ENCODE data around the gene TM9SF2. TPM values are rescaled to one million over a fixed set of nuclear protein-coding genes. Genes with fewer than 3 reads are reported as not detected.
A peak's percentile ranks its signal among the peaks of the same experiment; 100 is the strongest.
"Not testable (repeated sequence)": the region's sequence is repeated elsewhere in the genome, so short reads cannot be mapped to it uniquely, and the experiment has no call there.

TM9SF2 gene
- total RNA-seq, 2 experiments from 2014 or later, result 67.2 to 72.0 TPM

DNA sequence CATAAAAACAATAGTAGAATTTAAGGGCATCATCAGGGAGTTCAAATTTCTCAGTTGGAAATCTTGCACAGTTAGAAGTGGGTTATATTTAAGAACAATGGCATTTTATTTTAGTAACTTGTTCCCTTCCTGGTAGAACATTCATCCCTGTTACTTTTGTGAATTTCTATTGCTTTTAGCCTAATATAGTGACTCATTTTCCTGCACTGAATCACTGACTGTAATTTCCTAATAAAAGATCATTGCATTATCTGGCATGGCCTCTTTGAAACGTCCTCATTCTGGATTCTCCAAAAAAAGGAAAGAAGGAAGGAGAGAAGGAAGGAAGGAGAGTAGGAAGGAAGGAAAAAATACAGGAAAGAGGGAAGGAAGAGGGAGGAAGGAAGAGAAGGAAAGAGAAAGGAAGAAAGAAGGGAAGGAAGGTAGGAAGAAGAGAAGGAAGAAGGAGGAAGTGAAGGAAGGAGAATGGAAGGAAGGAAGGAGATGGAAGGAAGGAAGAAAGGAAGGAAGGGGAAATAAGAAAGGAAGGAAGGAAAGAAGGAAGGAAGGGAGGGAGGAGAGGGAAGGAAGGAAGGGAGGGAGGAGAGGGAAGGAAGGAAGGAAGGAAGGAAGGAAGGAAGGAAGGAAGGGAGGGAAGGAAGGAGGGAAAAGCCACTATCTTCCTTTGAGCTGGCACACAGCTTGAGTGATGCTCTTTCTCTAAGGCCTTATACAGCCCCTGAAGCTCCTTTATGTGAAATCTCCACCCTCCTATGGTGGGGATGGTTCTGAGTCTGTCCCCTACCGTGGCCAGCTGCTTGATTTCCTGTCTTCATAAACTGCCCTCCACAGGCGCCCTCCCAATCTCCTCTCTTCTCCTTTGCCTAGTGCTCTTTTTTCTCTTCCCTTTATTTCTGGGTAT is 29.8 kb upstream of the TM9SF2 start:
- intact Hi-C loops (cut with micrococcal nuclease), result no loop called here
- no peak overlapping the region for H3K4me3 Mint-ChIP-seq
- ChIA-PET POLR2A (interaction anchor here (1.3 kb wide), 1 partner anchor 47 kb away, joined by 3 read pairs; no protein-coding TSS in a partner anchor), CTCF (interaction anchor here (1.3 kb wide), 1 partner anchor 429 kb away, joined by 3 read pairs; no protein-coding TSS in a partner anchor)
- no peaks in the 10 kb centered on the region for H3K36me3 Mint-ChIP-seq
- peaks cover 4% of the 10 kb centered on the region for H3K4me1 Mint-ChIP-seq (ENCODE audit: low read depth)
- H3K27me3 Mint-ChIP-seq, result peaks cover 2% of the 10 kb centered on the region
- no peak overlapping the region for H3K27ac Mint-ChIP-seq
- DNase-seq, result no peak
- H3K9me3 Mint-ChIP-seq, result no peaks in the 10 kb centered on the region

DNA sequence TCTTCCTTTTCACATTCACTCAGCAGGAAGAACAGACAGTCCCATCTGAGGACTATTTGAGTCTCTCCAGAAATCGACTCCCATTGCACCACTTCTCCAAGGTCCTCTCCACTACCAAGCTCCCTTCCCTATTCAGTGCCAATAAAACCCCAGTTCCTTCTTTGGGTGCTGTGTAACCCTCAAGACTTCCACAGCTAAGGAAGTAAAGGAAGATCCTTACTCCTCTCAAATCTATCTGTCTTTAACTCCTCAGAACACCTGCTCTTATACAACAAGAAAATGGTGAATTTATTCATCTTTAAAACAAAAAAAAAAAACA is 29.2 kb upstream of the TM9SF2 start:
- Mint-ChIP-seq H3K4me3 (no peak overlapping the region), H3K36me3 (no peaks in the 10 kb centered on the region), H3K4me1 (ENCODE audit: low read depth) (peaks cover 4% of the 10 kb centered on the region), H3K9me3 (no peaks in the 10 kb centered on the region), H3K27me3 (peaks cover 2% of the 10 kb centered on the region), H3K27ac (no peak overlapping the region)
- ChIA-PET POLR2A (interaction anchor here (1.3 kb wide), 1 partner anchor 47 kb away, joined by 3 read pairs; no protein-coding TSS in a partner anchor), CTCF (interaction anchor here (1.3 kb wide), 1 partner anchor 428 kb away, joined by 3 read pairs; no protein-coding TSS in a partner anchor)
- no peak for DNase-seq
- intact Hi-C loops (cut with micrococcal nuclease), result no loop called here

DNA sequence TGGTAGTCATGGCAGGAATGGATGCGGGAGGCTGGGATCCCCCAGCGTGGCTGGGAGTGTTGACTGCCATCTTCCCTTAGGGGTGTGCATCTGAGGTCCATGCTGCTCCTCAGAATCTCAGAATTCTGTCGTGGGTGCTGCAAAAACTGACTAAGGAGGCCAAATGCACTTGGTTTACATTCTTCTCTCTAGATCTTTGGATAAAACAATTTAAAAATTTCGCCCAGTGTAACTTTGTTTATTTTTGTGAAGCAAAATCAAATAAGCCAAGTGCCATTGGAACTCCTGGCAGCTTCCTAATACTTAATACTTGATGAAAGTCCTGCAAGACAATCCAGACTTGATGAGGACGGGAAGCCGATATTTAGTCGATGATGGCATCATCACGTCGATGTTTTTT is 27.8 kb upstream of the TM9SF2 start:
- intact Hi-C loops (cut with micrococcal nuclease), result no loop called here
- DNase-seq, result no peak
- no peak overlapping the region for H3K4me3 Mint-ChIP-seq
- peaks cover 2% of the 10 kb centered on the region for H3K27me3 Mint-ChIP-seq
- CTCF ChIA-PET, result no interaction called here
- POLR2A ChIA-PET, result no interaction called here
- H3K27ac Mint-ChIP-seq, result no peak overlapping the region
- H3K4me1 Mint-ChIP-seq (ENCODE audit: low read depth), result no peaks in the 10 kb centered on the region
- no peaks in the 10 kb centered on the region for H3K9me3 Mint-ChIP-seq
- no peaks in the 10 kb centered on the region for H3K36me3 Mint-ChIP-seq

DNA sequence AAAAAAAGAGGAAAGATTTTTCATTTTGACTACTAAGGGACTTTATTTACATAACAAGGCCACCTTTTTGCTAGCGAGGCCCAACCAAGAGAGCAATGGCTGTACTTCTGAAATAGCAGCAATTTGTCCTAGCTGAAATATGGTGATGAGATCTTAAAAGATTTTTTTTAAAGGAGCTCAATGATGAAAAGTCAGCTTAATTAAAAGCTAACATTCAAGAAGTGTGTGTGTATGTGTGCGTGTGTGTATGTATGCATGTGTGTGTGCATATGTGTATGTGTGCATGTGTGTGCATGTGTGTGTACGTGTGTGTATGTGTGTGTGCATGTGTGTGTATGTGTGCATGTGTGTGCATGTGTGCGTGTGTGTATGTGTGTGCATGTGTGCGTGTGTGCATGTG is 24.6 kb upstream of the TM9SF2 start:
- intact Hi-C loops (cut with micrococcal nuclease), result no loop called here
- H3K36me3 Mint-ChIP-seq, result no peaks in the 10 kb centered on the region
- no peaks in the 10 kb centered on the region for H3K4me1 Mint-ChIP-seq (ENCODE audit: low read depth)
- H3K27ac Mint-ChIP-seq, result no peak overlapping the region
- DNase-seq, result no peak
- no peaks in the 10 kb centered on the region for H3K9me3 Mint-ChIP-seq
- no peaks in the 10 kb centered on the region for H3K27me3 Mint-ChIP-seq
- ChIA-PET POLR2A (no interaction called here), CTCF (no interaction called here)
- no peak overlapping the region for H3K4me3 Mint-ChIP-seq

DNA sequence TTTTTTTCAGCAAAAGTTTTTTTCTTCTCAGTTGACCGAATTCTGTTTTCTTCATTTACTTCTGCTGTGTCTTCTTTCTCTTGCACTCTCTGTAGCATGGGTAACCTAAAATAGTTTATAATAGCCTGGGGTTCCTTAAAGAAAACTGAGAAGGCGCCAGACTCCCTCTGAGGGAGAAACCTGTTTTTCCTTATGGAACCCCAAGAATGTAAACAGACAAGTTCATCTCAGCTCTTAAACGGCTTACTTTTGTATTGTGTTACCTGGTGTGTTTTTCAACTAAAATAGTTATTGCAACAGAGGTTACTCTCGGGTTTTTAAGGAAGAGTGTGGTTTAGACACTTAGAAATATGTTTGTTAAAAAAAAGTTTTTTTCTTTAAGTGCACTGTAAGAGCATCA is 23.8 kb upstream of the TM9SF2 start:
- intact Hi-C loops (cut with micrococcal nuclease), result no loop called here

DNA sequence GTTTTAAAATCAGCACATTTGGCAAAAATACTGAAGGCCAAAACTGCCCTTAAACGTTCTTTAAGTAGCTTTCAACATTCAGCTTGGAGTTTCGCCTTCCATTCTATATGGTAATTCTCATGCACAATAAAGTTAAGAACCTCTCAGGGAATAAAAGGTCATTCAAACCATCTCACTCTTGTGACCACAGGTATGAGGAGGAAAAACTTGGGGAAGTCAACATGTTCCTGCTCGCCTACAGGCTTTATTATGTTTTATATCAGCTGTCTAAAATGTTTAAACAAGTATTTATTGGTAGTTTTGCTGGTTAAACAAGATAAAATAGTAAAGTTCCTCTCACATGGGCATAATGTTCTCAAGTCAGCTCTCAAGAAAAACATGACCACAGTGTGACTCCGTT is 19.9 kb upstream of the TM9SF2 start:
- H3K27ac Mint-ChIP-seq, result no peak overlapping the region
- H3K36me3 Mint-ChIP-seq, result no peaks in the 10 kb centered on the region
- POLR2A ChIA-PET, result no interaction called here
- H3K4me3 Mint-ChIP-seq, result no peak overlapping the region
- CTCF ChIA-PET, result interaction anchor here (1.0 kb wide), 1 partner anchor 24 kb away, joined by 3 read pairs; no protein-coding TSS in a partner anchor
- H3K9me3 Mint-ChIP-seq, result peaks cover 3% of the 10 kb centered on the region
- H3K27me3 Mint-ChIP-seq, result no peaks in the 10 kb centered on the region
- DNase-seq, result no peak
- H3K4me1 Mint-ChIP-seq (ENCODE audit: low read depth), result peaks cover 8% of the 10 kb centered on the region
- intact Hi-C loops (cut with micrococcal nuclease), result no loop called here

More for the DNA sequence above, 23.8 kb upstream of the TM9SF2 start:
- Mint-ChIP-seq H3K36me3 (no peaks in the 10 kb centered on the region), H3K27me3 (no peaks in the 10 kb centered on the region), H3K4me3 (no peak overlapping the region), H3K9me3 (no peaks in the 10 kb centered on the region), H3K4me1 (ENCODE audit: low read depth) (no peaks in the 10 kb centered on the region), H3K27ac (no peak overlapping the region)
- ChIA-PET POLR2A (no interaction called here), CTCF (interaction anchor here (0.9 kb wide), 1 partner anchor 30 kb away, joined by 3 read pairs; no protein-coding TSS in a partner anchor)
- no peak for DNase-seq

DNA sequence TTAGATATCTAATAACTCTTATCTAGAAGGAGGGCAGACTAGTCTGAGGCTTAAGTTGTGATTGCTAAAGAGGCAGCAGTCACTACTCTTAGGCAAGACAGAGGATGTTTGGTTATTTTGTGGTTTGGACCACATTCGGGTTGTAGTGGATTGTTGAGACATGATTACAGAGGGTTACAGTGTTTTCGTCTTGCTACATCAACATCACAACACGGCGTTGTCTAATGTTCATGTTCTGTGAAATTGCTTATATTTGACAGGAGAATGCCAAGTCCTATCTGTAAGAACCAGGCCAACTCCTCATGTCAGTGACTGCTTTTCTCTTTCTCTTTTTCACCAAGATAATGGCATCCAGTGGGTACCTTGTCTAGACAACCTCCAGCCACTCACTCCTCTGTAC is 16.8 kb upstream of the TM9SF2 start:
- intact Hi-C loops (cut with micrococcal nuclease), result no loop called here
- peaks cover 11% of the 10 kb centered on the region for H3K4me1 Mint-ChIP-seq (ENCODE audit: low read depth)
- no peak for DNase-seq
- ChIA-PET CTCF (no interaction called here), POLR2A (no interaction called here)
- H3K9me3 Mint-ChIP-seq, result peaks cover 10% of the 10 kb centered on the region
- no peaks in the 10 kb centered on the region for H3K27me3 Mint-ChIP-seq
- H3K4me3 Mint-ChIP-seq, result no peak overlapping the region
- no peak overlapping the region for H3K27ac Mint-ChIP-seq
- peaks cover 10% of the 10 kb centered on the region for H3K36me3 Mint-ChIP-seq

DNA sequence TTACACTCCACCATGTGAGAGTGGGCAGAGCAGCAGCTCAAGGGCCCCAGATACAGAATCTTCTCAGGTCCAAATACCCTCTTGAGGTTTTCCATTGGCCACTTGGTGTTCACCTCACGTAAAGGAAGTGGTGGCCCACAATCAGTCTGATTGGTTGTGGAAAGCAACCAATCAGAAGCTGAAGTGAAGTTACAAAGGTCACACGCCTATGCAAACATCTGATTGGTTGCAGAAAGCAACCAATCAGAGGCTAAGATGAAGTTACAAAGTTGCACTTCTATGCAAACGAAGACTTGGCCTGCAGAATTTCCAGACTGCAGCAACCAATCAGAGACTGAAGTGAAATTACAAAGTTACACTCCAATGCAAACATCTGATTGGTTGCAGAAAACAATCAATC is 14.3 kb upstream of the TM9SF2 start:
- Mint-ChIP-seq H3K27ac (no peak overlapping the region), H3K9me3 (peaks cover 13% of the 10 kb centered on the region), H3K4me1 (ENCODE audit: low read depth) (peaks cover 11% of the 10 kb centered on the region), H3K4me3 (no peak overlapping the region), H3K27me3 (no peaks in the 10 kb centered on the region), H3K36me3 (peaks cover 12% of the 10 kb centered on the region)
- intact Hi-C loops (cut with micrococcal nuclease), result no loop called here
- ChIA-PET POLR2A (no interaction called here), CTCF (interaction anchor here (0.9 kb wide), 1 partner anchor 217 kb away, joined by 3 read pairs; no protein-coding TSS in a partner anchor)
- no peak for DNase-seq

DNA sequence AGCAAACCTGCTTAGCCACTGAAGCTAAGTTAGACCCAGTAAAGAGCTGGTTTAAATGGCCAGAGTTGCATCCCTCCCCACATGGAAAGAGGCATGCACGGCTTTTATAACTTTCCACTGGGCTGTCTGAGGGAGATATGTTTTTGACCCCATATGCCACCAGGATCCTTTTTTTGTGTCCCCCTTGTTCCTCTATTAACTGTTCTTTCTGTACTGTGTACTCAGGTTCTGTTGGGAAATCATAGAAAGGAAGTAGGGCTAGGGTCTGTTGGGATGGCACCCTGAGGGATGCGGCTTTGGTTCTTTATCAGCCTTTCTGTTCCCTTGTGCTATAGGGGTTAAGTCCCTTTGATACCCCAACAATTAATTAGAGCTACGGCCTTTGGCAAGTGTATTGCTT is 12.2 kb upstream of the TM9SF2 start:
- Mint-ChIP-seq H3K4me3 (no peak overlapping the region), H3K27ac (no peak overlapping the region), H3K36me3 (peaks cover 14% of the 10 kb centered on the region), H3K4me1 (ENCODE audit: low read depth) (peaks cover 11% of the 10 kb centered on the region), H3K27me3 (no peaks in the 10 kb centered on the region), H3K9me3 (peaks cover 18% of the 10 kb centered on the region)
- CTCF ChIA-PET, result no interaction called here
- POLR2A ChIA-PET, result interaction anchor here (0.6 kb wide), 1 partner anchor 17 kb away, joined by 3 read pairs; no protein-coding TSS in a partner anchor
- no peak for DNase-seq
- intact Hi-C loops (cut with micrococcal nuclease), result no loop called here

DNA sequence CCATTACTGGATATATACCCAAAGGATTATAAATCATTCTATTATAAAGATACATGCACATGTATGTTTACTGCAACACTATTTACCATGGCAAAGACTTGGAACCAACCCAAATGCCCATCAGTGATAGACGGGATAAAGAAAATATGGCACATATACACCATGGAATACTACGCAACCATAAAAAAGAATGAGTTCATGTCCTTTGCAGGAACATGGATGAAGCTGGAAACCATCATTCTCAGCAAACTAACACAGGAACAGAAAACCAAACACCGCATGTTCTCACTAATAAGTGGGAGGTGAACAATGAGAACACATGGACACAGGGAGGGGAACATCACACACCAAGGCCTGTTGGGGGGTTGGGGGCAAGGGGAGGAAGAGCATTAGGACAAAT is 9.5 kb upstream of the TM9SF2 start:
- H3K27me3 Mint-ChIP-seq, result not testable (repeated sequence)
- H3K9me3 Mint-ChIP-seq, result peaks cover 11% of the 10 kb centered on the region

DNA sequence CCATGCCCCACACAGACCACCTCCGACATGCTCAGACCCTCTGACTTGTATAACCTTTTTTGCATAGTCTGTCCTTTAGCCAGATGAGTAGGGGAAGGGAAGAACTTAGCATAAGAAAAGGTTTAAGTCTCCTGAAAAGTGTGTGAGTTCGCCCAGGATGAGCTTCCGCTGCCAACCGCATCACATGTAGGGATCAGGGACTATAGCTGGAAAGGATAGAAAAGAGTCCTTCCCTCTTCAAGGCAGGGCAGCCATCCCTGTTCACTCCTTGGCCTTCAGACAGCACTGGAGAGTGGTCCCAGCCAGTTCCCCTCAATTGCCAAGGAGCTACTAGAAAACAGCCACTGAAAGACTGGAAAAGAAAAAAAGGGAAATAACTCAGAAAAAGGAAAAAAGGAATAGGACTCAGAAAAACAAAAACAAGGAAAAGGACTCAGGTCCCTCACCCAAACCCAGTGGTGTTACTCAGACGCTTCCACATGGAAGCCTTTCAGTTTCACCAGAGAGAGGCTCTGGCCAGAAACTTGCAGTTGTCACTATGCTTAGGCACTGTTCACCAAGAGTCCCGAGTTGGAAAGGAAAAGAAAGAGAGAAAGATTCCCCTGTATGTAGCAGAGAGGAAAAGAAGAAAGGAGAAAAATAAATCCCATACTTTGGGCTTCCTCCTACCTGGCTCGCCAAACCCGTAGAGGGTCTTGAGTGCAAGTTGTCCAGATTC is 5.6 kb upstream of the TM9SF2 start:
- POLR2A ChIA-PET, result interaction anchor here (0.9 kb wide), 1 partner anchor 60 kb away, joined by 3 read pairs; no protein-coding TSS in a partner anchor
- Mint-ChIP-seq H3K36me3 (peaks cover 7% of the 10 kb centered on the region), H3K27me3 (no peaks in the 10 kb centered on the region), H3K4me1 (ENCODE audit: low read depth) (peaks cover 48% of the 10 kb centered on the region), H3K27ac (peak overlapping the region; percentile 96), H3K4me3 (peak overlapping the region; percentile 88), H3K9me3 (peaks cover 8% of the 10 kb centered on the region)
- CTCF ChIA-PET, result interaction anchor here (0.9 to 1.3 kb wide), 4 partner anchors 10 to 226 kb away, joined by 3 to 5 read pairs (median 4); no protein-coding TSS in a partner anchor
- intact Hi-C loops (cut with micrococcal nuclease), result loop anchor here (1.0 to 5.0 kb wide), 10 partner anchors 31 to 918 kb away; partner anchors contain the start of genes GPR183, STK24 and UBAC2
- DNase-seq, result no peak

More for the DNA sequence above, 9.5 kb upstream of the TM9SF2 start:
- POLR2A ChIA-PET; intact Hi-C loops (cut with micrococcal nuclease); H3K27ac Mint-ChIP-seq; CTCF ChIA-PET; H3K4me3 Mint-ChIP-seq; DNase-seq: not testable (repeated sequence)
- Mint-ChIP-seq H3K36me3 (peaks cover 11% of the 10 kb centered on the region), H3K4me1 (ENCODE audit: low read depth) (peaks cover 21% of the 10 kb centered on the region)

All from activated CD4-positive, alpha-beta memory T cell treated with anti-CD3 and anti-CD28 coated beads for 36 hours (primary cell).